ENCODE results near the gene CASP8AP2. TPM values are rescaled to one million over a fixed set of nuclear protein-coding genes. Genes with fewer than 3 reads are reported as not detected.
"Not testable (repeated sequence)": the region's sequence is repeated elsewhere in the genome, so short reads cannot be mapped to it uniquely, and the experiment has no call there.

CASP8AP2 gene
- total RNA-seq, 3 donors from 2014 or later: 19.3 to 22.2 (median 19.5) TPM

DNA sequence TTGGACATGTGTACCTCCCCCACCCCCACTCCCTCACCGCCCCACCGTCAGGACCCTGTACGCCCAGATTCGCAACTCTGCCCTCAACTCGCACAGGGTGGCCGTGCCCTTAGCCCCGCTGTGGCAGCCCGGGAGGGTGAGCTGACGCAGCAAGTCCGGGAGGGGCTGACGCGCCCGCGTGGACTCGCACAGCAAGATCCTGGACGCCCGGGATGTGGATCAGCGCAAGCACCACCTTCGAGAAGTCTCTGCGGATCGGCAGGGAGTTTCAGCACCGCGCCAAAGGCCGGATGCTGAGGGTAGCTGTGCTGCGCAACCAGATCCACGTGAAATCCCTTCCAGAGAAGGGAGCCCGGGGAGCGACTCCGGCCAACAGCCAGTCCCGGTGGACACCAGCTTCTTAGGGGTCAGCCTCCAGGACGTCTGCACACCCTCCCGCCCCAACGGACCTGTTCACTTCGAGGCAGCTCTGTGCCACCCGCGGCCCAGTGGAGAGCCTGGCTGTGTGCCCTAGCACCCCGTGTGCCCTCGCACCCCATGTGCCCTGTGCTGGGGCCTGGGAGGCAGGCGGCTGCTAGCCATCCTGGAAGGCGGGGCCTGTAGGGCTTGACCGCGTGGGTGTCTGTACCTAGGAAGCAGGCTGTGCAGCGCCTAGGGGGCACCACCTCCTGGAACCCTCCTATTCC lies 57.9 kb downstream of the CASP8AP2 start:
- Mint-ChIP-seq H3K9me3 (no peaks in the 10 kb centered on the region), H3K27me3 (ENCODE audit: low read depth) (peaks cover 17% of the 10 kb centered on the region), H3K4me3 (no peak overlapping the region), H3K36me3 (ENCODE audit: insufficient read depth) (no peaks in the 10 kb centered on the region), H3K4me1 (ENCODE audit: low read depth) (peaks cover 6% of the 10 kb centered on the region)
- DNase-seq (no peak), ATAC-seq (peak; percentile 35 to 46)

GRCh38 chr6:89888138-89888514 lies 58.4 kb downstream of the CASP8AP2 start:
- H3K4me3 Mint-ChIP-seq: no peak overlapping the region
- DNase-seq: no peak
- H3K27me3 Mint-ChIP-seq (ENCODE audit: low read depth): peaks cover 20% of the 10 kb centered on the region
- ATAC-seq: no peak
- H3K36me3 Mint-ChIP-seq (ENCODE audit: insufficient read depth): no peaks in the 10 kb centered on the region
- no peaks in the 10 kb centered on the region for H3K9me3 Mint-ChIP-seq
- H3K4me1 Mint-ChIP-seq (ENCODE audit: low read depth): peaks cover 6% of the 10 kb centered on the region

DNA sequence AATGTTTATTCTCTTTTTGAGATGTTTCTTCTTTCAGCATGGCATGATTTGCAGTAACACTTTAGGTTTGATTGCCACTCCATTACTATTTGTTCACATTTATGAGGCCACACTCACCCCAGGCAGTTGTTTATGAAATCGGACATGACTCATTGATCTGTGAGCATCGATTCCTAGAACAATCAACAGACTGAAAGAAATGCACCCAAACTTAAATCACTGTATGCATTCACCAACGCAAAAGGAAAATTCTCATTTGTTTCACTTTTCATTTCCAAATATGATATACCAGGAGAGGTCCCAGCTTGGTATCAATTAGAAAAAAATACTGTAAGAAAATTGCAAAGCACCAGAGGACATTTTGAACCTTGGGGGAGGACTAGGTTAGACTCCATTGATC lies 59.2 kb downstream of the CASP8AP2 start:
- ATAC-seq (peak in 1 of 2 donors; percentile 23), DNase-seq (no peak)
- H3K9me3 Mint-ChIP-seq: no peaks in the 10 kb centered on the region
- H3K27me3 Mint-ChIP-seq (ENCODE audit: low read depth): peaks cover 27% of the 10 kb centered on the region
- H3K36me3 Mint-ChIP-seq (ENCODE audit: insufficient read depth): no peaks in the 10 kb centered on the region
- H3K4me1 Mint-ChIP-seq (ENCODE audit: low read depth): peaks cover 6% of the 10 kb centered on the region
- no peak overlapping the region for H3K4me3 Mint-ChIP-seq

DNA sequence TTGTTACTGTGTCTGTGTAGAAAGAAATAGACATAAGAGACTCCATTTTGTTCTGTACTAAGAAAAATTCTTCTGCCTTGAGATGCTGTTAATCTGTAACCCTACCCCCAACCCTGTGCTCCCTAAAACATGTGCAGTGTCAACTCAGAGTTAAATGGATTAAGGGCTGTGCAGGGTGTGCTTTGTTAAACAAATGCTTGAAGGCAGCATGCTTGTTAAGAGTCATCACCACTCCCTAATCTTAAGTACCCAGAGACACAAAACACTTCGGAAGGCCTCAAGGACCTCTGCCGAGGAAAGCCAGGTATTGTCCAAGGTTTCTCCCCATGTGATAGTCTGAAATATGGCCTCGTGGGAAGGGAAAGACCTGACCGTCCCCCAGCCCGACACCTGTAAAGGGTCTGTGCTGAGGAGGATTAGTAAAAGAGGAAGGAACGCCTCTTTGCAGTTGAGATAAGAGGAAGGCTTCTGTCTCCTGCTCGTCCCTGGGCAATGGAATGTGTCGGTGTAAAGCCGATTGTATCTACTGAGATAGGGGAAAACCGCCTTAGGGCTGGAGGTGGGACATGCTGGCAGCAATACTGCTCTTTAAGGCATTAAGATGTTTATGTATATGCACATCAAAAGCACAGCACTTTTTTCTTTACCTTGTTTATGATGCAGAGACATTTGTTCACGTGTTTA lies 61.3 kb downstream of the CASP8AP2 start:
- not testable (repeated sequence) for H3K9me3 Mint-ChIP-seq; H3K36me3 Mint-ChIP-seq (ENCODE audit: insufficient read depth); H3K4me3 Mint-ChIP-seq; H3K4me1 Mint-ChIP-seq (ENCODE audit: low read depth); DNase-seq; ATAC-seq
- H3K27me3 Mint-ChIP-seq (ENCODE audit: low read depth): peaks cover 38% of the 10 kb centered on the region

- H3K9me3 Mint-ChIP-seq; DNase-seq; ATAC-seq; H3K36me3 Mint-ChIP-seq (ENCODE audit: insufficient read depth); H3K4me1 Mint-ChIP-seq (ENCODE audit: low read depth); H3K4me3 Mint-ChIP-seq: not testable (repeated sequence)
- H3K27me3 Mint-ChIP-seq (ENCODE audit: low read depth): peaks cover 43% of the 10 kb centered on the region
Measured at GRCh38 chr6:89892577-89892976, 62.9 kb downstream of the CASP8AP2 start.

DNA sequence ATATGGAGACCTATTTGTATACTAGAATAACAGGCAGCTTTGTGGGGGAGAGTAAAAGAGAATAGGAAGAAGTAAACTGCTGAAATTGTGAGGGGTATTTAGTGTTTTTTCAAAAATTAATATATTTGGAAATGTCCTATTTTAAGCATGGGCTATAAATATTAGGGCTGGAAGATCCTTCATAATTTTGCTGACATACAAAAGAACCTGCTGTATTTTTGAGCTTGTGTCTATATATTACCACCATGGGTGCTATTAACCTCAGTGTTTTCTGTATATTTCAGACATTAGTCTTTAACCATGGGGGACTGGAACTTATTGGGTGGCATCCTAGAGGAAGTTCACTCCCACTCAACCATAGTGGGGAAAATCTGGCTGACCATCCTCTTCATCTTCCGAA lies 64.5 kb downstream of the CASP8AP2 start, which contains the start of gene GJA10:
TSS of gene GJA10 (plus strand) at position 301 of the 400 bp plus-strand sequence. CDS start at position 301, 0 bp downstream.
- H3K27me3 Mint-ChIP-seq (ENCODE audit: low read depth): peaks cover 43% of the 10 kb centered on the region
- no peak for DNase-seq
- no peaks in the 10 kb centered on the region for H3K9me3 Mint-ChIP-seq
- H3K4me1 Mint-ChIP-seq (ENCODE audit: low read depth): no peaks in the 10 kb centered on the region
- no peak within 1 kb of the TSS for H3K4me3 Mint-ChIP-seq
- no peak for ATAC-seq
- no peaks in the 10 kb centered on the region for H3K36me3 Mint-ChIP-seq (ENCODE audit: insufficient read depth)

DNA sequence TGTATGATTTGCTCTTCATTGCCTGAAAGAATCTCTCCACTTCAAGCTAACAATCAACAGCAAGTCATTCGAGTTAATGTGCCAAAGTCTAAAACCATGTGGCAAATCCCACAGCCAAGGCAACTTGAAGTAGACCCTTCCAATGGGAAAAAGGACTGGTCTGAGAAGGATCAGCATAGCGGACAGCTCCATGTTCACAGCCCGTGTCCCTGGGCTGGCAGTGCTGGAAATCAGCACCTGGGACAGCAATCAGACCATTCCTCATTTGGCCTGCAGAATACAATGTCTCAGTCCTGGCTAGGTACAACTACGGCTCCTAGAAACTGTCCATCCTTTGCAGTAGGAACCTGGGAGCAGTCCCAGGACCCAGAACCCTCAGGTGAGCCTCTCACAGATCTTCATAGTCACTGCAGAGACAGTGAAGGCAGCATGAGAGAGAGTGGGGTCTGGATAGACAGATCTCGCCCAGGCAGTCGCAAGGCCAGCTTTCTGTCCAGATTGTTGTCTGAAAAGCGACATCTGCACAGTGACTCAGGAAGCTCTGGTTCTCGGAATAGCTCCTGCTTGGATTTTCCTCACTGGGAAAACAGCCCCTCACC lies 65.7 kb downstream of the CASP8AP2 start:
- H3K36me3 Mint-ChIP-seq (ENCODE audit: insufficient read depth): no peaks in the 10 kb centered on the region
- no peak for ATAC-seq
- H3K4me3 Mint-ChIP-seq: no peak overlapping the region
- H3K27me3 Mint-ChIP-seq (ENCODE audit: low read depth): peaks cover 42% of the 10 kb centered on the region
- no peaks in the 10 kb centered on the region for H3K4me1 Mint-ChIP-seq (ENCODE audit: low read depth)
- H3K9me3 Mint-ChIP-seq: no peaks in the 10 kb centered on the region
- DNase-seq: no peak

GRCh38 chr6:89910001-89910901 lies 80.6 kb downstream of the CASP8AP2 start:
- not testable (repeated sequence) for DNase-seq; H3K9me3 Mint-ChIP-seq; H3K4me1 Mint-ChIP-seq (ENCODE audit: low read depth); H3K36me3 Mint-ChIP-seq (ENCODE audit: insufficient read depth); H3K4me3 Mint-ChIP-seq; H3K27me3 Mint-ChIP-seq (ENCODE audit: low read depth); ATAC-seq

DNA sequence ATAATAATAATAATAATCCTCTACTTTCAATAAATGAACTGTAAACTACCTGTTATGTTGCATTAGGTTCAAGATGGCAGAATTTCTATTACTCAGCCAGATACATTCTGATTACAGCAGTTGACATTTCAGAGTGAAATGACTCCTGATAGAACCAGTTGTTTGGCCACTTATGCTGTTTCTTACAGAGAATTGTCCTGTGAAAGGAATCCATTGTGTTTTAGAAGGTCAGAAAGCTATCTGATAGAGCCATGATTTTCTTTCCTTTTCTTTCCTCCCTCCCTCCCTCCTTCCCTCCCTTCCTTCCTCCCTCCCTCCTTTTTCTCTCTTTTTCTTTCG lies 81.2 kb downstream of the CASP8AP2 start:
- Mint-ChIP-seq H3K4me1 (ENCODE audit: low read depth) (no peaks in the 10 kb centered on the region), H3K36me3 (ENCODE audit: insufficient read depth) (no peaks in the 10 kb centered on the region), H3K9me3 (peaks cover 13% of the 10 kb centered on the region), H3K27me3 (ENCODE audit: low read depth) (peaks cover 5% of the 10 kb centered on the region), H3K4me3 (no peak overlapping the region)
- no peak for ATAC-seq
- no peak for DNase-seq

- Mint-ChIP-seq H3K4me1 (ENCODE audit: low read depth) (no peaks in the 10 kb centered on the region), H3K36me3 (ENCODE audit: insufficient read depth) (peaks cover 3% of the 10 kb centered on the region), H3K4me3 (no peak overlapping the region), H3K9me3 (peaks cover 21% of the 10 kb centered on the region), H3K27me3 (ENCODE audit: low read depth) (no peaks in the 10 kb centered on the region)
- no peak for ATAC-seq
- DNase-seq: no peak
Measured at GRCh38 chr6:89916136-89916920, 86.6 kb downstream of the CASP8AP2 start.

GRCh38 chr6:89917216-89917615 lies 87.5 kb downstream of the CASP8AP2 start:
- DNase-seq: no peak
- peaks cover 21% of the 10 kb centered on the region for H3K9me3 Mint-ChIP-seq
- no peaks in the 10 kb centered on the region for H3K4me1 Mint-ChIP-seq (ENCODE audit: low read depth)
- peaks cover 3% of the 10 kb centered on the region for H3K36me3 Mint-ChIP-seq (ENCODE audit: insufficient read depth)
- ATAC-seq: no peak
- no peak overlapping the region for H3K4me3 Mint-ChIP-seq
- H3K27me3 Mint-ChIP-seq (ENCODE audit: low read depth): no peaks in the 10 kb centered on the region

GRCh38 chr6:89917801-89918366 lies 88.2 kb downstream of the CASP8AP2 start:
- no peak overlapping the region for H3K4me3 Mint-ChIP-seq
- no peak for ATAC-seq
- H3K27me3 Mint-ChIP-seq (ENCODE audit: low read depth): peaks cover 2% of the 10 kb centered on the region
- H3K9me3 Mint-ChIP-seq: peaks cover 21% of the 10 kb centered on the region
- no peak for DNase-seq
- H3K36me3 Mint-ChIP-seq (ENCODE audit: insufficient read depth): peaks cover 3% of the 10 kb centered on the region
- no peaks in the 10 kb centered on the region for H3K4me1 Mint-ChIP-seq (ENCODE audit: low read depth)
